SK-N-SH (cell line): ENCODE data around the gene ULBP1. TPM values are rescaled to one million over a fixed set of nuclear protein-coding genes. Genes with fewer than 3 reads are reported as not detected.

Source experiments
- CTCF ChIA-PET: fragments of 300-600, 350-600 bp; formaldehyde crosslinking; extraction: SDS; loops from one replicate; lab custom pipeline; 2021; lab: Yijun Ruan, JAX
- POLR2A ChIA-PET: fragments of 350-600 bp; sonication (Branson Sonifier 250); formaldehyde crosslinking; extraction: SDS; loops from one replicate; lab custom pipeline; 2020; ENCODE audit warnings: antibody characterized with exemption, inconsistent platforms; lab: Yijun Ruan, JAX
- DNase-seq: peaks from one replicate; pipeline ENCODE4 v3.0.0; 2012
- H2AFZ ChIP-seq: fragments of 200-600 bp; sonication (generic); 2 replicates; pipeline ENCODE4 v1.8.1; 2016; ENCODE audit warnings: antibody characterized with exemption, mild to moderate bottlenecking, low read depth
- H3F3A ChIP-seq: fragments of 200-600 bp; sonication (generic); replicated peaks from 2 replicates; pipeline ENCODE3; 2016; ENCODE audit warnings: antibody characterized with exemption, mild to moderate bottlenecking; ENCODE audit not compliant: insufficient read depth
- H3K27ac ChIP-seq, 2 experiments: fragments of 200-500 bp in 1 of 2; fragments of 200-600 bp in 1 of 2; sonication (Bioruptor generic) in 1 of 2; sonication (generic), shearing (Covaris generic) in 1 of 2; 2 replicates each; pipeline versions ENCODE4 v1.5.1 to v1.6.1; 2014 to 2016; ENCODE audit warnings: low read depth in 2 of 2, inconsistent platforms in 1 of 2, low read length in 1 of 2, mild to moderate bottlenecking in 1 of 2, mixed read lengths in 1 of 2
- H3K27me3 ChIP-seq: fragments of 200-600 bp; sonication (generic), shearing (Covaris generic); 2 replicates; pipeline ENCODE4 v1.6.1; 2016; ENCODE audit warnings: mixed run types; ENCODE audit not compliant: insufficient read depth
- H3K36me3 ChIP-seq, 2 experiments: fragments of 200-500 bp in 1 of 2; fragments of 200-600 bp in 1 of 2; sonication (Bioruptor generic) in 1 of 2; sonication (generic) in 1 of 2; replicated peaks in 1 of 2; 2 replicates each; pipeline versions ENCODE3 to v1.5.1; 2014 to 2016; ENCODE audit warnings: low read length in 1 of 2, mild to moderate bottlenecking in 1 of 2; ENCODE audit not compliant: insufficient read depth in 2 of 2, control insufficient read depth in 1 of 2
- H3K4me1 ChIP-seq, 2 experiments: fragments of 200-500 bp in 1 of 2; fragments of 200-600 bp in 1 of 2; sonication (Bioruptor generic) in 1 of 2; sonication (generic), shearing (Covaris generic) in 1 of 2; 2 replicates each; pipeline versions ENCODE4 v1.5.1 to v1.6.1; 2014 to 2016; ENCODE audit warnings: low read depth in 1 of 2, low read length in 1 of 2, mixed run types in 1 of 2; ENCODE audit not compliant: insufficient read depth in 2 of 2, control insufficient read depth in 1 of 2
- H3K4me2 ChIP-seq: fragments of 200-600 bp; sonication (generic), shearing (Covaris generic); 2 replicates; pipeline ENCODE4 v1.6.1; 2017; ENCODE audit warnings: mixed run types
- H3K4me3 ChIP-seq, 2 experiments: fragments of 200-500 bp in 1 of 2; fragments of 200-600 bp in 1 of 2; sonication (Bioruptor generic) in 1 of 2; sonication (generic), shearing (Covaris generic) in 1 of 2; 2 replicates each; pipeline versions ENCODE4 v1.5.1 to v1.8.1; 2014 to 2016; ENCODE audit warnings: low read depth in 2 of 2, inconsistent platforms in 1 of 2, low read length in 1 of 2, mild to moderate bottlenecking in 1 of 2, mixed read lengths in 1 of 2, moderate library complexity in 1 of 2
- H3K79me2 ChIP-seq: fragments of 200-600 bp; sonication (generic); 2 replicates; pipeline ENCODE4 v1.8.1; 2017; ENCODE audit warnings: mild to moderate bottlenecking; ENCODE audit not compliant: insufficient read depth
- H3K9ac ChIP-seq: fragments of 200-600 bp; sonication (generic); 2 replicates; pipeline ENCODE4 v1.6.1; 2017; ENCODE audit warnings: mixed run types
- H3K9me2 ChIP-seq: fragments of 200-600 bp; sonication (generic); 2 replicates; pipeline ENCODE4 v1.6.1; 2017; ENCODE audit warnings: mixed run types
- H3K9me3 ChIP-seq: fragments of 200-600 bp; sonication (generic); 2 replicates; pipeline ENCODE4 v1.6.1; 2017; ENCODE audit warnings: mixed run types, mild to moderate bottlenecking, moderate library complexity
- H4K20me1 ChIP-seq: fragments of 200-600 bp; sonication (generic); 2 replicates; pipeline ENCODE4 v1.6.1; 2017; ENCODE audit warnings: mild to moderate bottlenecking, mixed run types; ENCODE audit not compliant: insufficient read depth
- CHD2 ChIP-seq: fragments of 150-350 bp; IDR thresholded peaks from 2 replicates; pipeline ENCODE4 v1.6.1; 2018; ENCODE audit warnings: low read length; ENCODE audit not compliant: partially characterized antibody
- ELF1 ChIP-seq: IDR thresholded peaks from 2 replicates; pipeline ENCODE4 v1.4.0; 2012
- EZH2phosphoT487 ChIP-seq: fragments of 200-600 bp; sonication (generic); IDR thresholded peaks from 2 replicates; pipeline ENCODE4 v1.6.1; 2017; ENCODE audit warnings: low read depth, mixed run types, mild to moderate bottlenecking, antibody characterized with exemption, moderate library complexity, borderline replicate concordance
- FOXM1 ChIP-seq: IDR thresholded peaks from 2 replicates; pipeline ENCODE4 v1.4.0; 2012; ENCODE audit warnings: low read depth, mild to moderate bottlenecking
- MAX ChIP-seq: IDR thresholded peaks from 2 replicates; pipeline ENCODE4 v1.4.0; 2012; ENCODE audit warnings: low read depth
- MEF2A ChIP-seq: IDR thresholded peaks from 2 replicates; pipeline ENCODE4 v1.4.0; 2012; ENCODE audit warnings: low read depth, borderline replicate concordance
- RCOR1 ChIP-seq: fragments of 150-350 bp; IDR thresholded peaks from 2 replicates; pipeline ENCODE4 v1.6.1; 2017; ENCODE audit warnings: antibody characterized with exemption, low read length
- TEAD4 ChIP-seq: IDR thresholded peaks from 2 replicates; pipeline ENCODE4 v1.4.0; 2012; ENCODE audit warnings: mild to moderate bottlenecking, borderline replicate concordance; ENCODE audit not compliant: insufficient read depth
- USF1 ChIP-seq: IDR thresholded peaks from 2 replicates; pipeline ENCODE4 v1.4.0; 2012; ENCODE audit warnings: low read depth, borderline replicate concordance
- YY1 ChIP-seq: IDR thresholded peaks from 2 replicates; pipeline ENCODE4 v1.4.0; 2012; ENCODE audit warnings: low read depth, mild to moderate bottlenecking
- WGBS: methylation state at CpG from one replicate; pipeline ENCODE4 v1.1.6; 2017; ENCODE audit warnings: low lambda C conversion rate; 5-methylcytosine and 5-hydroxymethylcytosine counted together
- polyA plus RNA-seq, 3 experiments: library from polyadenylated mRNA; depleted of rRNA; stranded (reverse); fragments of >200 nt; gene quantifications; 2 replicates each; pipeline ENCODE4 v1.2.3, GENCODE V29; 2012
- TF ChIP-seq, protein P1 (sequence below): fragments of 200-600 bp; sonication (generic); IDR thresholded peaks from 2 replicates; pipeline ENCODE4 v1.6.1; 2017; ENCODE audit warnings: antibody characterized with exemption, mild to moderate bottlenecking, moderate library complexity

ULBP1 gene
- polyA plus RNA-seq, 1 of the 3 experiments (the other 2 are of a cell fraction) = 0.02 TPM

GRCh38 chr6:149948011-149948410 is 15.7 kb upstream of the ULBP1 start:
- Histone ChIP-seq H3K4me2 (no peak overlapping the region), H3K27me3 (peaks cover 19% of the 10 kb centered on the region), H3K4me1 (no peaks in the 10 kb centered on the region), H3K79me2 (no peaks in the 10 kb centered on the region), H3K9ac (no peak overlapping the region), H3K4me3 (no peak overlapping the region), H3K36me3 (no peaks in the 10 kb centered on the region), H3K27ac (no peak overlapping the region), H3K9me3 (no peaks in the 10 kb centered on the region), H4K20me1 (no peaks in the 10 kb centered on the region), H2AFZ (no peak overlapping the region), H3F3A (no peaks in the 10 kb centered on the region), H3K9me2 (no peaks in the 10 kb centered on the region)
- ChIA-PET CTCF (no interaction called here), POLR2A (no interaction called here)
- TF ChIP-seq YY1 = no peak
- WGBS = 15% methylated on average over 1 of the region's 1 CpG
- no peak for DNase-seq

DNA sequence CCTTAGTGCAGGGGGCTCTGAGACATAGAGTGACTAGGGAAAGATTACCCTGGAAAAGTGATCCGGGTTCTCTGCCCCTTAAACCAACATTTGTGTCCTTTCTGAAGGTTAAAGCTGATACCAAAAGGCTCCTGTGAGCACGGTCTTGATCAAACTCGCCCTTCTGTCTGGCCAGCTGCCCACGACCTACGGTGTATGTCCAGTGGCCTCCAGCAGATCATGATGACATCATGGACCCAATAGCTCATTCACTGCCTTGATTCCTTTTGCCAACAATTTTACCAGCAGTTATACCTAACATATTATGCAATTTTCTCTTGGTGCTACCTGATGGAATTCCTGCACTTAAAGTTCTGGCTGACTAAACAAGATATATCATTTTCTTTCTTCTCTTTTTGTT is 15.1 kb upstream of the ULBP1 start:
- POLR2A ChIA-PET = no interaction called here
- H3K4me1 ChIP-seq = no peaks in the 10 kb centered on the region
- 50% methylated on average over 5 of the region's 5 CpGs for WGBS

GRCh38 chr6:149950423-149950822 is 13.3 kb upstream of the ULBP1 start:
- H4K20me1 ChIP-seq = no peaks in the 10 kb centered on the region
- CTCF ChIA-PET = no interaction called here
- DNase-seq = no peak

More for the DNA sequence above, 15.1 kb upstream of the ULBP1 start:
- Histone ChIP-seq H3K27ac (no peak overlapping the region), H3K36me3 (no peaks in the 10 kb centered on the region), H3F3A (no peaks in the 10 kb centered on the region), H3K79me2 (no peaks in the 10 kb centered on the region), H3K9me2 (no peaks in the 10 kb centered on the region), H3K4me2 (no peak overlapping the region), H4K20me1 (no peaks in the 10 kb centered on the region), H3K4me3 (no peak overlapping the region), H3K27me3 (peaks cover 25% of the 10 kb centered on the region), H2AFZ (no peak overlapping the region), H3K9me3 (no peaks in the 10 kb centered on the region), H3K9ac (no peak overlapping the region)
- DNase-seq = no peak
- no peak for TF ChIP-seq TEAD4
- no peak for TF ChIP-seq MEF2A
- no peak for TF ChIP-seq CHD2
- CTCF ChIA-PET = no interaction called here

More at GRCh38 chr6:149950423-149950822, 13.3 kb upstream of the ULBP1 start:
- 6% methylated on average over 8 of the region's 8 CpGs for WGBS
- no peak overlapping the region for H3K4me3 ChIP-seq
- TF ChIP-seq CHD2 = no peak
- TF ChIP-seq MAX = no peak
- TF ChIP-seq EZH2phosphoT487 = no peak
- no peak for TF ChIP-seq ELF1
- TF ChIP-seq RCOR1 = no peak
- TF ChIP-seq, protein P1, sequence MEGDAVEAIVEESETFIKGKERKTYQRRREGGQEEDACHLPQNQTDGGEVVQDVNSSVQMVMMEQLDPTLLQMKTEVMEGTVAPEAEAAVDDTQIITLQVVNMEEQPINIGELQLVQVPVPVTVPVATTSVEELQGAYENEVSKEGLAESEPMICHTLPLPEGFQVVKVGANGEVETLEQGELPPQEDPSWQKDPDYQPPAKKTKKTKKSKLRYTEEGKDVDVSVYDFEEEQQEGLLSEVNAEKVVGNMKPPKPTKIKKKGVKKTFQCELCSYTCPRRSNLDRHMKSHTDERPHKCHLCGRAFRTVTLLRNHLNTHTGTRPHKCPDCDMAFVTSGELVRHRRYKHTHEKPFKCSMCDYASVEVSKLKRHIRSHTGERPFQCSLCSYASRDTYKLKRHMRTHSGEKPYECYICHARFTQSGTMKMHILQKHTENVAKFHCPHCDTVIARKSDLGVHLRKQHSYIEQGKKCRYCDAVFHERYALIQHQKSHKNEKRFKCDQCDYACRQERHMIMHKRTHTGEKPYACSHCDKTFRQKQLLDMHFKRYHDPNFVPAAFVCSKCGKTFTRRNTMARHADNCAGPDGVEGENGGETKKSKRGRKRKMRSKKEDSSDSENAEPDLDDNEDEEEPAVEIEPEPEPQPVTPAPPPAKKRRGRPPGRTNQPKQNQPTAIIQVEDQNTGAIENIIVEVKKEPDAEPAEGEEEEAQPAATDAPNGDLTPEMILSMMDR = no peak
- TF ChIP-seq FOXM1 = no peak
- TF ChIP-seq USF1 = no peak
- TF ChIP-seq MEF2A = no peak
- H3K27ac ChIP-seq = no peak overlapping the region
- H3K9me2 ChIP-seq = no peaks in the 10 kb centered on the region
- H3K9ac ChIP-seq = no peak overlapping the region
- H2AFZ ChIP-seq = no peak overlapping the region
- POLR2A ChIA-PET = no interaction called here
- H3F3A ChIP-seq = no peaks in the 10 kb centered on the region
- H3K9me3 ChIP-seq = no peaks in the 10 kb centered on the region
- no peaks in the 10 kb centered on the region for H3K79me2 ChIP-seq
- H3K36me3 ChIP-seq = no peaks in the 10 kb centered on the region
- H3K27me3 ChIP-seq = peaks cover 38% of the 10 kb centered on the region
- no peaks in the 10 kb centered on the region for H3K4me1 ChIP-seq
- no peak overlapping the region for H3K4me2 ChIP-seq
